Endothelial cell of umbilical vein (primary cell): ENCODE data around the gene CCL7. TPM values are rescaled to one million over a fixed set of nuclear protein-coding genes. Genes with fewer than 3 reads are reported as not detected.

ENCODE experiments used
- BruUV-seq: library from RNA; stranded (reverse); fragments of 400-500 nt; replicated peaks from 2 replicates; lab custom pipeline; 2021; lab: Mats Ljungman, UMichigan
- CTCF ChIA-PET: fragments of 300-600, 350-600 bp; sonication (Branson Sonifier 250); formaldehyde crosslinking; loops from one replicate; lab custom pipeline; 2021; ENCODE audit warnings: antibody characterized with exemption, inconsistent platforms; lab: Charles Lee
- POLR2A ChIA-PET: fragments of 300-600, 350-600 bp; sonication (Branson Sonifier 250); formaldehyde crosslinking; loops from one replicate; lab custom pipeline; 2021; ENCODE audit warnings: antibody characterized with exemption, inconsistent platforms; lab: Charles Lee
- DNase-seq: peaks from one replicate; pipeline ENCODE4 v3.0.0-alpha.2; 2011; ENCODE audit warnings: low read depth, low spot score
- FAIRE-seq: peaks from 2 replicates; lab custom pipeline; 2011; peaks lifted over from hg19 to GRCh38; lab: Jason Lieb, UNC
- H2AFZ ChIP-seq: 2 replicates; pipeline ENCODE4 v1.6.0; 2012; ENCODE audit warnings: low read depth, low read length, control low read depth, inconsistent platforms
- H3K27ac ChIP-seq: 2 replicates; pipeline ENCODE4 v1.5.1; 2011; ENCODE audit warnings: low read depth, mild to moderate bottlenecking, control low read depth, low read length, moderate library complexity; ENCODE audit not compliant: insufficient read depth
- H3K27me3 ChIP-seq, 2 experiments: 2 replicates each; pipeline versions ENCODE4 v1.6.0 to v1.6.1; 2011; ENCODE audit warnings: low read length in 2 of 2, mixed read lengths in 1 of 2; ENCODE audit not compliant: control insufficient read depth in 2 of 2, insufficient read depth in 2 of 2
- H3K36me3 ChIP-seq, 2 experiments: 2 replicates in 1 of 2; 3 replicates in 1 of 2; pipeline ENCODE4 v1.5.1; 2011; ENCODE audit warnings: low read length in 2 of 2, mild to moderate bottlenecking in 1 of 2, moderate library complexity in 1 of 2; ENCODE audit not compliant: control insufficient read depth in 2 of 2, insufficient read depth in 2 of 2; ENCODE audit errors: extremely low read depth in 1 of 2
- H3K4me1 ChIP-seq: 3 replicates; pipeline ENCODE4 v1.5.1; 2011; ENCODE audit warnings: mild to moderate bottlenecking, low read length; ENCODE audit not compliant: control insufficient read depth, insufficient read depth; ENCODE audit errors: extremely low read depth
- H3K4me2 ChIP-seq: 2 replicates; pipeline ENCODE4 v1.6.1; 2011; ENCODE audit warnings: low read length, control low read depth, mixed read lengths; ENCODE audit not compliant: insufficient read depth
- H3K4me3 ChIP-seq, 3 experiments: fragments of 200-600 bp in 1 of 3; sonication (generic), shearing (Covaris generic) in 1 of 3; replicated peaks in 1 of 3; 2 replicates each; pipeline ENCODE4 v1.5.1; 2011 to 2016; ENCODE audit warnings: control low read depth in 3 of 3, low read length in 3 of 3, mild to moderate bottlenecking in 2 of 3, inconsistent platforms in 1 of 3, low read depth in 1 of 3, moderate library complexity in 1 of 3; ENCODE audit not compliant: insufficient read depth in 1 of 3
- H3K79me2 ChIP-seq: 2 replicates; pipeline ENCODE4 v1.6.0; 2012; ENCODE audit warnings: low read length, inconsistent platforms; ENCODE audit not compliant: control insufficient read depth, insufficient read depth
- H3K9ac ChIP-seq: replicated peaks from 2 replicates; pipeline ENCODE3; 2011; ENCODE audit warnings: low read length, control low read depth; ENCODE audit not compliant: insufficient read depth; ENCODE audit errors: extremely low read depth
- H3K9me1 ChIP-seq: replicated peaks from 3 replicates; pipeline ENCODE4 v1.6.0; 2011; ENCODE audit warnings: mild to moderate bottlenecking, low read length; ENCODE audit not compliant: control insufficient read depth, insufficient read depth; ENCODE audit errors: extremely low read depth
- H3K9me3 ChIP-seq: replicated peaks from 2 replicates; pipeline ENCODE4 v1.5.1; 2012; ENCODE audit warnings: low read length, inconsistent platforms; ENCODE audit not compliant: control insufficient read depth, insufficient read depth
- H4K20me1 ChIP-seq: replicated peaks from 2 replicates; pipeline ENCODE3; 2011; ENCODE audit warnings: mild to moderate bottlenecking, low read length; ENCODE audit not compliant: control insufficient read depth, insufficient read depth; ENCODE audit errors: extremely low read depth
- EZH2 ChIP-seq: IDR thresholded peaks from 2 replicates; pipeline ENCODE4 v1.6.1; 2012; ENCODE audit warnings: borderline replicate concordance, low read depth, mild to moderate bottlenecking, moderate library complexity, low read length, inconsistent platforms; ENCODE audit not compliant: severe bottlenecking
- FOS ChIP-seq: IDR thresholded peaks from 2 replicates; pipeline ENCODE4 v1.6.1; 2011; ENCODE audit warnings: mild to moderate bottlenecking, low read length, moderate library complexity, borderline replicate concordance; ENCODE audit not compliant: insufficient read depth
- GATA2 ChIP-seq: IDR thresholded peaks from 2 replicates; pipeline ENCODE4 v1.7.0; 2011; ENCODE audit warnings: low read depth, mild to moderate bottlenecking, moderate library complexity, mixed read lengths, low read length; ENCODE audit not compliant: insufficient read length, insufficient read depth
- JUN ChIP-seq: IDR thresholded peaks from 2 replicates; pipeline ENCODE4 v1.6.1; 2011; ENCODE audit warnings: borderline replicate concordance, low read depth; ENCODE audit not compliant: insufficient read length, insufficient read depth
- MYC ChIP-seq: IDR thresholded peaks from one replicate; pipeline ENCODE4 v1.6.1; 2011; ENCODE audit warnings: mild to moderate bottlenecking, low read depth, low read length
- POLR2A ChIP-seq: IDR thresholded peaks from 2 replicates; pipeline ENCODE4 v1.6.1; 2012; ENCODE audit warnings: low read depth, mild to moderate bottlenecking, control low read depth, low read length
- POLR2AphosphoS5 ChIP-seq: IDR thresholded peaks from 2 replicates; pipeline ENCODE4 v1.6.1; 2012; ENCODE audit warnings: low read depth, mild to moderate bottlenecking, control low read depth, low read length, moderate library complexity; ENCODE audit not compliant: insufficient read depth
- dilution Hi-C: fragments of 300-500 bp; cut with MboI; formaldehyde crosslinking; loops from one replicate; pipeline ENCODE4 v1.15.0; 2019; ENCODE audit warnings: low sequenced_read_pairs; ENCODE audit not compliant: extremely low pct_ligation_motif_present
- intact Hi-C: fragments of 100-400 bp; cut with micrococcal nuclease; formaldehyde crosslinking; loops from one replicate; pipeline ENCODE4 v1.10.0; 2022
- polyA plus RNA-seq, 4 experiments: library from polyadenylated mRNA; depleted of rRNA in 3 of 4; stranded (reverse) in 3 of 4; unstranded in 1 of 4; fragments of >200 nt; gene quantifications; 2 replicates each; pipeline versions ENCODE4 v1.2.1 to v1.2.3, GENCODE V29; 2011 to 2012; ENCODE audit warnings: missing spikeins in 1 of 4
- total RNA-seq: library from RNA; stranded (reverse); gene quantifications from 2 replicates; pipeline ENCODE4 v1.2.3, GENCODE V29; 2021
- TF ChIP-seq, protein P1 (sequence below), 2 donors: IDR thresholded peaks; 1 replicate in 1 of 2; 2 replicates in 1 of 2; pipeline ENCODE4 v1.5.1; 2011; ENCODE audit warnings: low read length in 2 of 2, mild to moderate bottlenecking in 2 of 2, moderate library complexity in 2 of 2, control low read depth in 1 of 2, inconsistent platforms in 1 of 2, low read depth in 1 of 2; ENCODE audit not compliant: insufficient read depth in 1 of 2; ENCODE audit errors: extremely low read depth in 1 of 2
- TF ChIP-seq, protein P2 (sequence below): IDR thresholded peaks from 2 replicates; pipeline ENCODE4 v1.6.1; 2011; ENCODE audit not compliant: insufficient read depth, insufficient read length

Gene CCL7
- total and polyA plus RNA-seq, 2 donors (not counting 3 experiments of a cell fraction or from before 2014, with no cell fraction given) = 0.25 TPM; not detected in 1

DNA sequence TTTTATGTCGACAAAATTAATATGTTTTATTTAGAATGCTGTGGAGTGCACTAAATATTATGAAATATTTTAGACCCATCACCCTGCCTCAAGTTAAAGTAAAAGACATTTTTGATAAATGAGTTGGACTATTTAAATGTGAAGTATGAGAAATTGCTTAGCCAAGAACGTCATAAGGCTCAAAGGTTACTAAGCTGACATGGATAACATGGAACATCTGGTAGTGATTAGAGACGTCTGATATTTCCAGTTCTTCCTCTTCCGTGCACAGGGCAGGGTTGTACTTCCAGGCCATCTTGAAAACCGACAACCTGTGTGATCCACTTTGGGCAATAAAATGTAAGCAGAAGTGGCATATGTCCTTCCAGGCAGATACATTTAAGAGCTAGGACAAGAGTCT lies 42.1 kb downstream of the CCL7 start:
- Histone ChIP-seq H2AFZ (no peak overlapping the region), H3K9me3 (no peaks in the 10 kb centered on the region), H3K9ac (no peak overlapping the region), H3K36me3 (no peaks in the 10 kb centered on the region), H4K20me1 (no peaks in the 10 kb centered on the region), H3K4me2 (no peak overlapping the region), H3K9me1 (no peaks in the 10 kb centered on the region), H3K27ac (no peak overlapping the region), H3K79me2 (no peaks in the 10 kb centered on the region), H3K4me3 (no peak overlapping the region), H3K27me3 (peaks cover 25 to 33% of the 10 kb centered on the region in 2 experiments), H3K4me1 (no peaks in the 10 kb centered on the region)
- ChIA-PET POLR2A (no interaction called here), CTCF (interaction anchor here (1.0 to 8.7 kb wide), 2 partner anchors 49 to 110 kb away, joined by 3 to 202 read pairs; no protein-coding TSS in a partner anchor)
- dilution Hi-C loops (loop anchor here (25.0 kb wide), 1 partner anchor 100 kb away; no protein-coding TSS in a partner anchor), intact Hi-C loops (no loop called here)
- TF ChIP-seq MYC (no peak), JUN (no peak), POLR2AphosphoS5 (no peak), POLR2A (no peak), GATA2 (no peak), EZH2 (no peak), FOS (no peak)
- TF ChIP-seq, protein P1, sequence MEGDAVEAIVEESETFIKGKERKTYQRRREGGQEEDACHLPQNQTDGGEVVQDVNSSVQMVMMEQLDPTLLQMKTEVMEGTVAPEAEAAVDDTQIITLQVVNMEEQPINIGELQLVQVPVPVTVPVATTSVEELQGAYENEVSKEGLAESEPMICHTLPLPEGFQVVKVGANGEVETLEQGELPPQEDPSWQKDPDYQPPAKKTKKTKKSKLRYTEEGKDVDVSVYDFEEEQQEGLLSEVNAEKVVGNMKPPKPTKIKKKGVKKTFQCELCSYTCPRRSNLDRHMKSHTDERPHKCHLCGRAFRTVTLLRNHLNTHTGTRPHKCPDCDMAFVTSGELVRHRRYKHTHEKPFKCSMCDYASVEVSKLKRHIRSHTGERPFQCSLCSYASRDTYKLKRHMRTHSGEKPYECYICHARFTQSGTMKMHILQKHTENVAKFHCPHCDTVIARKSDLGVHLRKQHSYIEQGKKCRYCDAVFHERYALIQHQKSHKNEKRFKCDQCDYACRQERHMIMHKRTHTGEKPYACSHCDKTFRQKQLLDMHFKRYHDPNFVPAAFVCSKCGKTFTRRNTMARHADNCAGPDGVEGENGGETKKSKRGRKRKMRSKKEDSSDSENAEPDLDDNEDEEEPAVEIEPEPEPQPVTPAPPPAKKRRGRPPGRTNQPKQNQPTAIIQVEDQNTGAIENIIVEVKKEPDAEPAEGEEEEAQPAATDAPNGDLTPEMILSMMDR (IDR thresholded peaks at IDR 0.05; ENCODE audit: extremely low read depth in 1 of 2, insufficient read depth in 1 of 2, low read depth in 1 of 2, low read length in 2 of 2) = no peak
- TF ChIP-seq, protein P2, sequence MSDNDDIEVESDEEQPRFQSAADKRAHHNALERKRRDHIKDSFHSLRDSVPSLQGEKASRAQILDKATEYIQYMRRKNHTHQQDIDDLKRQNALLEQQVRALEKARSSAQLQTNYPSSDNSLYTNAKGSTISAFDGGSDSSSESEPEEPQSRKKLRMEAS = no peak
- no TSS peak for BruUV-seq
- FAIRE-seq (no peak), DNase-seq (no peak)
